HepG2 (cell line): Measurements from ENCODE around the gene BMP6. TPM values are rescaled to one million over a fixed set of nuclear protein-coding genes. Genes with fewer than 3 reads are reported as not detected.

ENCODE experiments used
- ARID2 ChIP-seq: sonication (generic); formaldehyde crosslinking; IDR thresholded peaks from 2 replicates; pipeline ENCODE4 v1.8.1; 2022; ENCODE audit warnings: mild to moderate bottlenecking, missing genetic modification reagents, borderline replicate concordance
- ARNTL ChIP-seq: sonication (generic); formaldehyde crosslinking; IDR thresholded peaks from 2 replicates; pipeline ENCODE4 v1.4.0; 2020; ENCODE audit warnings: mild to moderate bottlenecking, missing genetic modification reagents
- CENPT ChIP-seq: sonication (generic); formaldehyde crosslinking; IDR thresholded peaks from 2 replicates; pipeline ENCODE4 v1.8.0; 2022; ENCODE audit warnings: low read depth, mild to moderate bottlenecking, moderate library complexity, missing genetic modification reagents
- CHCHD3 ChIP-seq: sonication (generic); formaldehyde crosslinking; IDR thresholded peaks from 2 replicates; pipeline ENCODE4 v1.8.0; 2022; ENCODE audit warnings: mild to moderate bottlenecking, missing genetic modification reagents, moderate library complexity
- DNMT1 ChIP-seq: sonication (generic); formaldehyde crosslinking; IDR thresholded peaks from 2 replicates; pipeline ENCODE4 v1.5.1; 2020; ENCODE audit warnings: mild to moderate bottlenecking, missing genetic modification reagents
- GATAD1 ChIP-seq: IDR thresholded peaks from 2 replicates; pipeline ENCODE4 v1.6.1; 2016; ENCODE audit warnings: missing genetic modification reagents, missing compliant biosample characterization
- GLMP ChIP-seq: sonication (generic); formaldehyde crosslinking; IDR thresholded peaks from 2 replicates; pipeline ENCODE4 v1.9.0; 2021; ENCODE audit warnings: missing genetic modification reagents, mild to moderate bottlenecking, borderline replicate concordance
- GPN1 ChIP-seq: sonication (generic); formaldehyde crosslinking; IDR thresholded peaks from 2 replicates; pipeline ENCODE4 v1.5.1; 2020; ENCODE audit warnings: missing genetic modification reagents, borderline replicate concordance
- HIC2 ChIP-seq: sonication (generic); formaldehyde crosslinking; IDR thresholded peaks from 2 replicates; pipeline ENCODE4 v1.9.0; 2022; ENCODE audit warnings: low read depth, missing genetic modification reagents
- IKZF1 ChIP-seq: fragments of 450-650 bp; IDR thresholded peaks from 2 replicates; pipeline ENCODE4 v1.7.1; 2016
- IKZF4 ChIP-seq: sonication (generic); formaldehyde crosslinking; IDR thresholded peaks from 2 replicates; pipeline ENCODE4 v1.5.1; 2020; ENCODE audit warnings: borderline replicate concordance, mild to moderate bottlenecking, low read depth, missing genetic modification reagents; ENCODE audit errors: not compliant biosample characterization
- NR2F2 ChIP-seq: IDR thresholded peaks from 2 replicates; pipeline ENCODE4 v1.6.1; 2012; ENCODE audit warnings: low read depth, inconsistent platforms, borderline replicate concordance
- PHF20 ChIP-seq: sonication (generic); formaldehyde crosslinking; IDR thresholded peaks from 2 replicates; pipeline ENCODE4 v1.5.0; 2020; ENCODE audit warnings: mild to moderate bottlenecking, missing genetic modification reagents
- PPARG ChIP-seq: conservative IDR thresholded peaks from 2 replicates; pipeline ENCODE4 v1.6.1; 2016; ENCODE audit warnings: missing biosample characterization, missing genetic modification reagents
- PTBP1 ChIP-seq: fragments of 200-400 bp; formaldehyde crosslinking; IDR thresholded peaks from 2 replicates; pipeline ENCODE4 v1.6.1; 2018; ENCODE audit warnings: low read length, low read depth; ENCODE audit not compliant: poor library complexity, severe bottlenecking
- TEAD3 ChIP-seq: optimal IDR thresholded peaks from 2 replicates; pipeline ENCODE3; 2016; ENCODE audit warnings: borderline replicate concordance
- ZC3H13 ChIP-seq: sonication (generic); formaldehyde crosslinking; IDR thresholded peaks from 2 replicates; pipeline ENCODE4 v1.8.1; 2023; ENCODE audit warnings: mild to moderate bottlenecking, missing genetic modification reagents, moderate library complexity
- ZNF136 ChIP-seq: sonication (generic); formaldehyde crosslinking; IDR thresholded peaks from 2 replicates; pipeline ENCODE4 v1.8.1; 2022; ENCODE audit warnings: low read depth, mild to moderate bottlenecking, moderate library complexity, missing genetic modification reagents
- ZNF225 ChIP-seq: sonication (generic); formaldehyde crosslinking; IDR thresholded peaks from 2 replicates; pipeline ENCODE4 v1.4.0; 2020; ENCODE audit warnings: mild to moderate bottlenecking, missing genetic modification reagents
- ZNF232 ChIP-seq: sonication (generic); formaldehyde crosslinking; IDR thresholded peaks from 2 replicates; pipeline ENCODE4 v1.4.0; 2020; ENCODE audit warnings: missing genetic modification reagents, borderline replicate concordance
- ZNF331 ChIP-seq: sonication (generic); formaldehyde crosslinking; IDR thresholded peaks from 2 replicates; pipeline ENCODE4 v1.4.0; 2020; ENCODE audit warnings: missing genetic modification reagents
- ZNF335 ChIP-seq: sonication (generic); formaldehyde crosslinking; IDR thresholded peaks from 2 replicates; pipeline ENCODE4 v1.4.0; 2020; ENCODE audit warnings: missing genetic modification reagents
- ZNF441 ChIP-seq: sonication (generic); formaldehyde crosslinking; IDR thresholded peaks from 2 replicates; pipeline ENCODE4 v1.7.0; 2021; ENCODE audit warnings: missing genetic modification reagents, borderline replicate concordance
- ZNF567 ChIP-seq: sonication (generic); formaldehyde crosslinking; IDR thresholded peaks from 2 replicates; pipeline ENCODE4 v1.8.1; 2023; ENCODE audit warnings: mild to moderate bottlenecking, missing genetic modification reagents, borderline replicate concordance
- ZNF605 ChIP-seq: sonication (generic); formaldehyde crosslinking; IDR thresholded peaks from 2 replicates; pipeline ENCODE4 v1.8.0; 2022; ENCODE audit warnings: mild to moderate bottlenecking, missing genetic modification reagents
- ZNF639 ChIP-seq: conservative IDR thresholded peaks from 2 replicates; pipeline ENCODE4 v1.6.1; 2018; ENCODE audit warnings: missing genetic modification reagents
- ZNF841 ChIP-seq: sonication (generic); formaldehyde crosslinking; IDR thresholded peaks from 2 replicates; pipeline ENCODE4 v1.8.1; 2023; ENCODE audit warnings: missing genetic modification reagents, borderline replicate concordance
- polyA plus RNA-seq, 8 experiments: library from polyadenylated mRNA; depleted of rRNA in 3 of 8; stranded (reverse) in 7 of 8; unstranded in 1 of 8; fragments of >200 nt; fragmentation: Illumina TruSeq in 4 of 8; extraction: Trizol in 4 of 8; gene quantifications; 2 replicates each; pipeline versions ENCODE4 v1.2.1 to v1.2.3, GENCODE V29; 2011 to 2016; ENCODE audit warnings: low read depth in 4 of 8, missing spikeins in 1 of 8, mixed read lengths in 1 of 8; ENCODE audit not compliant: insufficient read depth in 1 of 8
- total RNA-seq, 5 experiments: library from RNA; depleted of rRNA; stranded (reverse); fragments of >200 nt; fragmentation: Illumina TruSeq; extraction: Trizol; gene quantifications; 2 replicates each; pipeline ENCODE4 v1.2.3, GENCODE V29; 2016; ENCODE audit warnings: low read depth in 1 of 5

BMP6 gene
- total and polyA plus RNA-seq, 2 of the 13 experiments (the other 11 are each of a cell fraction or from before 2014, with no cell fraction given), result 0.09 to 0.18 TPM

GRCh38 chr6:7910654-7911344 is 184.9 kb downstream of the BMP6 start, which contains the start of gene TXNDC5 (continued):
- TF ChIP-seq GLMP (no peak), GPN1 (peak; percentile 35; the same call in 1 of the 2 replicates), ARNTL (CRISPR knock-in tag) (no peak), PTBP1 (peak; percentile 53), ARID2 (CRISPR knock-in tag) (no peak), ZNF841 (CRISPR knock-in tag) (no peak), ZNF639 (CRISPR knock-in tag) (peak; percentile 69; the same call in 1 of the 2 replicates), ZNF335 (CRISPR knock-in tag) (no peak), IKZF4 (CRISPR knock-in tag) (peak; percentile 53), TEAD3 (no peak), ZNF567 (CRISPR knock-in tag) (no peak), HIC2 (no peak; the same call in 1 of the 2 replicates), CHCHD3 (CRISPR knock-in tag) (no peak), ZNF441 (CRISPR knock-in tag) (peak; percentile 90), NR2F2 (no peak; the same call in 1 of the 2 replicates), ZNF232 (CRISPR knock-in tag) (0 out of 2 replicates have a peak, but pooled peaks have one; percentile 59), ZNF136 (CRISPR knock-in tag) (no peak), CENPT (CRISPR knock-in tag) (no peak), ZNF331 (CRISPR knock-in tag) (peak; percentile 37; the same call in 1 of the 2 replicates), ZNF225 (CRISPR knock-in tag) (peak; percentile 28; the same call in 1 of the 2 replicates), ZC3H13 (no peak; the same call in none of the 2 replicates), ZNF605 (CRISPR knock-in tag) (peak; percentile 62), IKZF1 (no peak), GATAD1 (CRISPR knock-in tag) (peak; percentile 35), PHF20 (CRISPR knock-in tag) (no peak), PPARG (CRISPR knock-in tag) (peak; percentile 60; the same call in 1 of the 2 replicates), DNMT1 (CRISPR knock-in tag) (0 out of 2 replicates have a peak, but pooled peaks have one; percentile 31)
